ENCODE measurements around the gene VPS11. TPM values are rescaled to one million over a fixed set of nuclear protein-coding genes. Genes with fewer than 3 reads are reported as not detected.
"Not testable (repeated sequence)": the region's sequence is repeated elsewhere in the genome, so short reads cannot be mapped to it uniquely, and the experiment has no call there.

VPS11 gene
- polyA plus RNA-seq, 1 donor from 2014 or later, result 24.8 TPM

DNA sequence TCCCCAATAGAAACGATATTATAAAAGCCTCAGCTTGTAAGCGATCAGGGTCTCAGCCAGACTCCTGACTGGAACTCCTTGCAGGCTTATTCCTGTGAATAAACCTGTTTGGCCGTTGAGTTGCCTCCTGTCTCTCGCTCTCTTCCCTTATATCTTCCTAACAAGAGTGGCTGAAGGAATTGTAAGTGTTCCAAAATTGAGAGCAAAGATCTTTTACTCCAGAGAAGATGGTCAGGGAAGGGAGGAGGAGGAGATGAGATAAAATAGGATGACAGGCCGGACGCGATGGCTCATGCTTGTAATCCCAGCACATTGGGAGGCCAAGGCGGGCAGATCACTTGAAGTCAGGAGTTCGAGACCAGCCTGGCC, 35.7 kb upstream of the VPS11 start:
- Histone ChIP-seq H2AFZ (ENCODE audit: low read depth, low read length) (no peak overlapping the region), H3F3A (ENCODE audit: insufficient read depth, low read length, poor library complexity, severe bottlenecking) (no peaks in the 10 kb centered on the region), H3K9me2 (ENCODE audit: insufficient read depth, low read length) (no peaks in the 10 kb centered on the region), H3K4me2 (ENCODE audit: low read length) (no peak overlapping the region), H3K79me2 (replicated peaks; ENCODE audit: insufficient read depth, low read length) (peaks cover 9% of the 10 kb centered on the region), H3K27ac (ENCODE audit: low read length) (no peak overlapping the region), H4K20me1 (ENCODE audit: insufficient read depth) (no peaks in the 10 kb centered on the region), H3K36me3 (ENCODE audit: insufficient read depth, low read length) (no peaks in the 10 kb centered on the region), H3K27me3 (ENCODE audit: insufficient read depth, low read depth, low read length) (no peaks in the 10 kb centered on the region), H3K9ac (ENCODE audit: low read length) (no peak overlapping the region), H3K4me3 (ENCODE audit: low read length) (no peak overlapping the region), H3K9me3 (ENCODE audit: low read length) (no peaks in the 10 kb centered on the region)
- no peak for TF ChIP-seq TAF1 (IDR thresholded peaks at IDR 0.05; ENCODE audit: low read depth)
- TF ChIP-seq, protein P1, sequence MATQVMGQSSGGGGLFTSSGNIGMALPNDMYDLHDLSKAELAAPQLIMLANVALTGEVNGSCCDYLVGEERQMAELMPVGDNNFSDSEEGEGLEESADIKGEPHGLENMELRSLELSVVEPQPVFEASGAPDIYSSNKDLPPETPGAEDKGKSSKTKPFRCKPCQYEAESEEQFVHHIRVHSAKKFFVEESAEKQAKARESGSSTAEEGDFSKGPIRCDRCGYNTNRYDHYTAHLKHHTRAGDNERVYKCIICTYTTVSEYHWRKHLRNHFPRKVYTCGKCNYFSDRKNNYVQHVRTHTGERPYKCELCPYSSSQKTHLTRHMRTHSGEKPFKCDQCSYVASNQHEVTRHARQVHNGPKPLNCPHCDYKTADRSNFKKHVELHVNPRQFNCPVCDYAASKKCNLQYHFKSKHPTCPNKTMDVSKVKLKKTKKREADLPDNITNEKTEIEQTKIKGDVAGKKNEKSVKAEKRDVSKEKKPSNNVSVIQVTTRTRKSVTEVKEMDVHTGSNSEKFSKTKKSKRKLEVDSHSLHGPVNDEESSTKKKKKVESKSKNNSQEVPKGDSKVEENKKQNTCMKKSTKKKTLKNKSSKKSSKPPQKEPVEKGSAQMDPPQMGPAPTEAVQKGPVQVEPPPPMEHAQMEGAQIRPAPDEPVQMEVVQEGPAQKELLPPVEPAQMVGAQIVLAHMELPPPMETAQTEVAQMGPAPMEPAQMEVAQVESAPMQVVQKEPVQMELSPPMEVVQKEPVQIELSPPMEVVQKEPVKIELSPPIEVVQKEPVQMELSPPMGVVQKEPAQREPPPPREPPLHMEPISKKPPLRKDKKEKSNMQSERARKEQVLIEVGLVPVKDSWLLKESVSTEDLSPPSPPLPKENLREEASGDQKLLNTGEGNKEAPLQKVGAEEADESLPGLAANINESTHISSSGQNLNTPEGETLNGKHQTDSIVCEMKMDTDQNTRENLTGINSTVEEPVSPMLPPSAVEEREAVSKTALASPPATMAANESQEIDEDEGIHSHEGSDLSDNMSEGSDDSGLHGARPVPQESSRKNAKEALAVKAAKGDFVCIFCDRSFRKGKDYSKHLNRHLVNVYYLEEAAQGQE (IDR thresholded peaks at IDR 0.05; ENCODE audit: borderline replicate concordance), result no peak
- no peak for TF ChIP-seq POLR2AphosphoS5 (IDR thresholded peaks at IDR 0.05)
- no peak for TF ChIP-seq EZH2 (IDR thresholded peaks at IDR 0.05; ENCODE audit: borderline replicate concordance, insufficient read depth, low read length, poor library complexity, severe bottlenecking)
- no peak for TF ChIP-seq MXI1 (conservative IDR thresholded peaks at IDR 0.05; ENCODE audit: poor library complexity, severe bottlenecking)
- TF ChIP-seq EP300 (conservative IDR thresholded peaks at IDR 0.05; ENCODE audit: poor library complexity, severe bottlenecking), result no peak
- TF ChIP-seq, protein P2, sequence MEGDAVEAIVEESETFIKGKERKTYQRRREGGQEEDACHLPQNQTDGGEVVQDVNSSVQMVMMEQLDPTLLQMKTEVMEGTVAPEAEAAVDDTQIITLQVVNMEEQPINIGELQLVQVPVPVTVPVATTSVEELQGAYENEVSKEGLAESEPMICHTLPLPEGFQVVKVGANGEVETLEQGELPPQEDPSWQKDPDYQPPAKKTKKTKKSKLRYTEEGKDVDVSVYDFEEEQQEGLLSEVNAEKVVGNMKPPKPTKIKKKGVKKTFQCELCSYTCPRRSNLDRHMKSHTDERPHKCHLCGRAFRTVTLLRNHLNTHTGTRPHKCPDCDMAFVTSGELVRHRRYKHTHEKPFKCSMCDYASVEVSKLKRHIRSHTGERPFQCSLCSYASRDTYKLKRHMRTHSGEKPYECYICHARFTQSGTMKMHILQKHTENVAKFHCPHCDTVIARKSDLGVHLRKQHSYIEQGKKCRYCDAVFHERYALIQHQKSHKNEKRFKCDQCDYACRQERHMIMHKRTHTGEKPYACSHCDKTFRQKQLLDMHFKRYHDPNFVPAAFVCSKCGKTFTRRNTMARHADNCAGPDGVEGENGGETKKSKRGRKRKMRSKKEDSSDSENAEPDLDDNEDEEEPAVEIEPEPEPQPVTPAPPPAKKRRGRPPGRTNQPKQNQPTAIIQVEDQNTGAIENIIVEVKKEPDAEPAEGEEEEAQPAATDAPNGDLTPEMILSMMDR (IDR thresholded peaks at IDR 0.05; ENCODE audit: poor library complexity, severe bottlenecking), result no peak
- TF ChIP-seq RAD21 (conservative IDR thresholded peaks at IDR 0.05), result no peak
- TF ChIP-seq SMC3 (conservative IDR thresholded peaks at IDR 0.05; ENCODE audit: poor library complexity), result no peak

DNA sequence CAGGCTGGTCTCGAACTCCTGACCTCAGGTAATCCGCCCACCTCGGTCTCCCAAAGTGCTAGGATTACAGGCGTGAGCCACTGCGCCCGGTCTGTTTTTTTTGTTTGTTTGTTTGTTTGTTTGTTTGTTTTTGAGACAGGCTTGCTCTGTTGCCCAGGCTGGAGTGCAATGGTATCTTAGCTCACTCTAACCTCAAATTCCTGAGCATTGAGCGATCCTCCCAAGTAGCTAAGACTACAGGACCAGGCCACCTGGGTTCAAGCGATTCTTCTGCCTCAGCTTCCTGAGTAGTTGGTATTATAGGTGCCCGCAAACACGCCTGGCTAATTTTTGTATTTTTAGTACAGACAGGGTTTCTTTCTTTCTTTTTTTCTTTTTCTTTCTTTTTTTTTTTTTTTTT, 34.2 kb upstream of the VPS11 start:
- H3K27me3 ChIP-seq (ENCODE audit: insufficient read depth, low read depth, low read length); H3K9me3 ChIP-seq (ENCODE audit: low read length); H3K9ac ChIP-seq (ENCODE audit: low read length); H2AFZ ChIP-seq (ENCODE audit: low read depth, low read length); H3K27ac ChIP-seq (ENCODE audit: low read length); H3K36me3 ChIP-seq (ENCODE audit: insufficient read depth, low read length); H3K79me2 ChIP-seq (replicated peaks; ENCODE audit: insufficient read depth, low read length); H4K20me1 ChIP-seq (ENCODE audit: insufficient read depth); H3K9me2 ChIP-seq (ENCODE audit: insufficient read depth, low read length); H3K4me3 ChIP-seq (ENCODE audit: low read length); H3K4me2 ChIP-seq (ENCODE audit: low read length); H3F3A ChIP-seq (ENCODE audit: insufficient read depth, low read length, poor library complexity, severe bottlenecking): not testable (repeated sequence)

DNA sequence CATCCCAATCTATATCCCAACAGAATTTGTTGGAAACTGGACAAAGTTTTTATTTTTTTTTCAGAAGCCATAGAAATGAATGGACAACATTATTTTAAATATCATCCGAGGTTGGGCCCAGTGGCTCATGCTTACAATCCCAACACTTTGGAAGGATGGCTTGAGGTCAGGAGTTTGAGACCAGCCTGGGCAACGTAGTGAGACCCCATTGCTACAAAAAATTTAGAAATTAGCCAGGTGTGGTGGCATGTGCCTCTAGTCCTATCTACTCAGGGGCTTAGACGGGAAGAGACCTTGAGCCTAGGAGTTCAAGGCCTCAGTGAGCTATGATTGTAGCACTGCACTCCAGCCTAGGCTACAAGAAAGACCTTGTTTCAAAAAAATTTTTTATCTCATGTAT, 32.8 kb upstream of the VPS11 start:
- no peaks in the 10 kb centered on the region for H3F3A ChIP-seq (ENCODE audit: insufficient read depth, low read length, poor library complexity, severe bottlenecking)
- no peaks in the 10 kb centered on the region for H3K27me3 ChIP-seq (ENCODE audit: insufficient read depth, low read depth, low read length)
- no peaks in the 10 kb centered on the region for H4K20me1 ChIP-seq (ENCODE audit: insufficient read depth)
- no peaks in the 10 kb centered on the region for H3K36me3 ChIP-seq (ENCODE audit: insufficient read depth, low read length)
- no peak overlapping the region for H3K4me2 ChIP-seq (ENCODE audit: low read length)
- peaks cover under 1% of the 10 kb centered on the region for H3K79me2 ChIP-seq (replicated peaks; ENCODE audit: insufficient read depth, low read length)
- no peak overlapping the region for H3K4me3 ChIP-seq (ENCODE audit: low read length)
- no peaks in the 10 kb centered on the region for H3K9me2 ChIP-seq (ENCODE audit: insufficient read depth, low read length)
- H3K27ac ChIP-seq (ENCODE audit: low read length), result no peak overlapping the region
- TF ChIP-seq SMC3 (conservative IDR thresholded peaks at IDR 0.05; ENCODE audit: poor library complexity) (no peak), EP300 (conservative IDR thresholded peaks at IDR 0.05; ENCODE audit: poor library complexity, severe bottlenecking) (no peak)
- H2AFZ ChIP-seq (ENCODE audit: low read depth, low read length), result no peak overlapping the region
- H3K9me3 ChIP-seq (ENCODE audit: low read length), result no peaks in the 10 kb centered on the region
- H3K9ac ChIP-seq (ENCODE audit: low read length), result no peak overlapping the region

Data from neural cell (in vitro differentiated cells).